Bronchial epithelial cell (primary cell): ENCODE results near the gene MEIG1. TPM values are rescaled to one million over a fixed set of nuclear protein-coding genes. Genes with fewer than 3 reads are reported as not detected.
"Not testable (repeated sequence)": the region's sequence is repeated elsewhere in the genome, so short reads cannot be mapped to it uniquely, and the experiment has no call there.

ENCODE experiments used
- DNase-seq: peaks from one replicate; pipeline ENCODE4 v3.0.0-alpha.2; 2010; ENCODE audit warnings: low read depth
- FAIRE-seq: peaks from 2 replicates; lab custom pipeline; 2011; peaks lifted over from hg19 to GRCh38; lab: Jason Lieb, UNC
- H3K27me3 ChIP-seq: 2 replicates; pipeline ENCODE4 v1.5.1; 2011; ENCODE audit warnings: low read length; ENCODE audit not compliant: control insufficient read depth, insufficient read depth
- H3K36me3 ChIP-seq: 2 replicates; pipeline ENCODE4 v1.5.1; 2011; ENCODE audit warnings: low read length; ENCODE audit not compliant: control insufficient read depth, insufficient read depth
- H3K4me3 ChIP-seq: 2 replicates; pipeline ENCODE4 v1.5.1; 2011; ENCODE audit warnings: mild to moderate bottlenecking, low read depth, low read length, control low read depth
- total RNA-seq: library from RNA; depleted of rRNA; stranded (reverse); fragments of >200 nt; gene quantifications from 2 replicates; pipeline ENCODE4 v1.2.1, GENCODE V29; 2014
- TF ChIP-seq, protein P1 (sequence below): IDR thresholded peaks from 2 replicates; pipeline ENCODE4 v1.5.1; 2011; ENCODE audit warnings: mild to moderate bottlenecking, moderate library complexity, low read length, control low read depth, inconsistent platforms; ENCODE audit not compliant: insufficient read depth, severe bottlenecking

The MEIG1 gene
- total RNA-seq, 1 donor from 2014 or later: not detected

GRCh38 chr10:14936584-14936983, 22.6 kb upstream of the MEIG1 start:
- Histone ChIP-seq H3K27me3 (no peaks in the 10 kb centered on the region), H3K4me3 (no peak overlapping the region), H3K36me3 (peaks cover 2% of the 10 kb centered on the region)
- TF ChIP-seq, protein P1, sequence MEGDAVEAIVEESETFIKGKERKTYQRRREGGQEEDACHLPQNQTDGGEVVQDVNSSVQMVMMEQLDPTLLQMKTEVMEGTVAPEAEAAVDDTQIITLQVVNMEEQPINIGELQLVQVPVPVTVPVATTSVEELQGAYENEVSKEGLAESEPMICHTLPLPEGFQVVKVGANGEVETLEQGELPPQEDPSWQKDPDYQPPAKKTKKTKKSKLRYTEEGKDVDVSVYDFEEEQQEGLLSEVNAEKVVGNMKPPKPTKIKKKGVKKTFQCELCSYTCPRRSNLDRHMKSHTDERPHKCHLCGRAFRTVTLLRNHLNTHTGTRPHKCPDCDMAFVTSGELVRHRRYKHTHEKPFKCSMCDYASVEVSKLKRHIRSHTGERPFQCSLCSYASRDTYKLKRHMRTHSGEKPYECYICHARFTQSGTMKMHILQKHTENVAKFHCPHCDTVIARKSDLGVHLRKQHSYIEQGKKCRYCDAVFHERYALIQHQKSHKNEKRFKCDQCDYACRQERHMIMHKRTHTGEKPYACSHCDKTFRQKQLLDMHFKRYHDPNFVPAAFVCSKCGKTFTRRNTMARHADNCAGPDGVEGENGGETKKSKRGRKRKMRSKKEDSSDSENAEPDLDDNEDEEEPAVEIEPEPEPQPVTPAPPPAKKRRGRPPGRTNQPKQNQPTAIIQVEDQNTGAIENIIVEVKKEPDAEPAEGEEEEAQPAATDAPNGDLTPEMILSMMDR: no peak
- FAIRE-seq (no peak), DNase-seq (no peak)

DNA sequence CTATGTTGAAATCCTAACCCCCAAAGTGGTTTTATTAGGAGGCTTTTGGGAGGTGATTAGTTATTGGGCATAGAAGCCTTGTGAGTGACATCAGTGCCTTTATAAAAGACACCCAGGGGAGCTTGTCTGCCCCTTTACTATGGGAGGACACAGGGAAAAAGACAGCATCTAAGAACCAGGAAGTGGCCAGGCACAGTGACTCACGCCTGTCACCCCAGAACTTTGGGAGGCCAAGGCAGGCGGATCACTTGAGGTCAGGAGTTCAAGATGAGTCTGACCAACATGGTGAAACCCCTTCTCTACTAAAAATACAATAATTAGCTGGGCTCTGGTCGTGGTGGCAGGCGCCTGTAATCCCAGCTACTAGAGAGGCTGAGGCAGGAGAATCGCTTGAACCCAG, 20.2 kb upstream of the MEIG1 start:
- H3K27me3 ChIP-seq, DNase-seq, FAIRE-seq, H3K36me3 ChIP-seq, H3K4me3 ChIP-seq: not testable (repeated sequence)

DNA sequence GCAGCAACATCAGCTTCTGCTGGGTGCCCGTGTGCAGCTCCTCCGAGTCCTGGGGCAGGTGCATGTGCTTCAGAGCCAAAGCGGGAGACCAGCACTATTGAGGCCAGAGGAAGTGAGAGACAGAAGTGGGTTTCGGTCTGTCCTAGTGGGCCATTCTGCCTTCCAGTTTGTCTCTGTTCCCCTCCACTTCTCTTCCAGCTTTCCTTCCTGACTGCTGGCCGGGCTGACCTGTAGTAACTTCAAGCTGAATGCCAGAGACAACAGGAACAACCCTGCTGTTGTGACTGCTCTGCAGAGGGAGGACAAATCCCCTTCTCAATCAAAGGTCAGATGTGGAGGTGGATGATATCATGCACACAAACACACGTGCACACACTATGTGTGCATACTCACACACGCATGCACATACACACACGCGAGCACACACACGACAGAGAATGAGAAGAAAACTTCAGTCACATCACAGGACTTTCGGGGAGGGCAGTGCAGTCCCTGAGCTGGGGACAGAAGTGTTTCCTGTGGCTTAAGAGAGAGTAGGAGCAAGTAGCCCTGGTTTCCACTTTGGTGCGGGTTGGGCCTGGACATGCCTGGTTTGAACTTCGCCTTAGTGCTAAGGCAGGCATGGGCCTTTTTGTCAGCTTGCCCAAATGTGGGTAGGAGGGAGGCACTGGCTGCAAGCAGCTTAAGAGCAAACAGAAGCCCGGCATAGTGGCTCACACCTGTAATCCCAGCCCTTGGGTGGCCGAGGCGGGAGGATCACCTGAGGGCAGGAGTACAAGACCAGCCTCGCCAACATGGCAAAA, 16.8 kb upstream of the MEIG1 start:
- H3K36me3 ChIP-seq, H3K4me3 ChIP-seq, H3K27me3 ChIP-seq: not testable (repeated sequence)
- FAIRE-seq: peak; percentile 97
- peak; percentile 17 for DNase-seq

- H3K4me3 ChIP-seq, DNase-seq, H3K36me3 ChIP-seq, H3K27me3 ChIP-seq: not testable (repeated sequence)
- peak; percentile 64 for FAIRE-seq
Observed at GRCh38 chr10:14942950-14943338, 16.2 kb upstream of the MEIG1 start.

DNA sequence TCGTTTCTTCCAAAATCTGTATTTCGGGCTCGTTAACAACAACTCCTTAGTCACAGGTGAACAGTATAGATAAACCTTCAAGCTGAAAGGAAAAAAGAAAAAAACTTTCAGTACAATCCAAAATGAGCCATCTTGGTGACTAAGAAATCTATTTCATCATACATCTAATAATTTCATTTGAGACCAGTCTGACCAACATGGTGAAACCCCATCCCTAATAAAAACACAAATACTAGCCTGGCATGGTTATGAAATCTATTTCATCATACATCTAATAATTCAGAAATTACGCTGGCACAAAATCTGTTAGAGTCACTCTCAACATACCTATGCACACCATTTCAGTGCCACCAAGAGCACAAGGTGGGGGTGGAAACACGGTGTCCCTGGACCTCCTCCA, 14.1 kb upstream of the MEIG1 start:
- H3K4me3 ChIP-seq: no peak overlapping the region
- FAIRE-seq (no peak), DNase-seq (peak; percentile 69)
- peaks cover 1% of the 10 kb centered on the region for H3K36me3 ChIP-seq
- H3K27me3 ChIP-seq: no peaks in the 10 kb centered on the region
- TF ChIP-seq, protein P1: no peak

GRCh38 chr10:14947268-14947667, 11.9 kb upstream of the MEIG1 start:
- peaks cover 1% of the 10 kb centered on the region for H3K36me3 ChIP-seq
- H3K4me3 ChIP-seq: no peak overlapping the region
- DNase-seq: no peak
- no peaks in the 10 kb centered on the region for H3K27me3 ChIP-seq
- TF ChIP-seq, protein P1: no peak
- no peak for FAIRE-seq

DNA sequence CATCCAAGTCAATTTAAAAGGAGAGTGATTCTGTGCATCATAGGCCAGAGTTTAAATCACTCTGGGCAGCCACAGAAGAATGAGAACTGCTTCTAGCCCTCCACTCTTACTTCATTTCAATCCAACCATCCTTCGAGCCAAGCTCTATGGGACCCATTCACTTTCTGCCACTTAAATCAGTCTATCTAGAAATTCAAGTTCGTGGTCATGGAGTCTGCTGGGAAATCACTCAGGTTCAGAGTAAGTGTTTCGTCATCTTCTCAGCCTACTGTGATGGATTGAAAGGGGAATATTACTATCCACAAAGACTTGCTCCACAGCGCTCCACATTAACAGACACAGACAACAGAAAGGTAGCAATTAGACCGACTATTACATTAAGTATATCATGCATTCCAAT, 9.9 kb upstream of the MEIG1 start:
- H3K36me3 ChIP-seq: peaks cover 1% of the 10 kb centered on the region
- DNase-seq (no peak), FAIRE-seq (no peak)
- no peaks in the 10 kb centered on the region for H3K27me3 ChIP-seq
- no peak overlapping the region for H3K4me3 ChIP-seq
- TF ChIP-seq, protein P1: no peak
